HepG2 (cell line): Measurements from ENCODE around the gene NANOS1. TPM values are rescaled to one million over a fixed set of nuclear protein-coding genes. Genes with fewer than 3 reads are reported as not detected.

ENCODE experiments used
- CREM ChIP-seq, 2 experiments: sonication (generic) in 1 of 2; formaldehyde crosslinking in 1 of 2; IDR thresholded peaks; 2 replicates each; pipeline versions ENCODE4 v1.4.0 to v1.6.1; 2016 to 2020; ENCODE audit warnings: antibody characterized with exemption in 1 of 2, mild to moderate bottlenecking in 1 of 2, missing genetic modification reagents in 1 of 2
- EED ChIP-seq: sonication (generic); formaldehyde crosslinking; IDR thresholded peaks from 2 replicates; pipeline ENCODE4 v1.5.0; 2020; ENCODE audit warnings: mild to moderate bottlenecking, missing genetic modification reagents
- PHF5A ChIP-seq: IDR thresholded peaks from one replicate; pipeline ENCODE4 v1.6.1; 2018; ENCODE audit warnings: low read depth, missing genetic modification reagents; ENCODE audit not compliant: unreplicated experiment
- RBM39 ChIP-seq: fragments of 200-400 bp; formaldehyde crosslinking; IDR thresholded peaks from one replicate; pipeline ENCODE4 v1.6.1; 2018; ENCODE audit warnings: antibody characterized with exemption, mild to moderate bottlenecking, low read depth, low read length; ENCODE audit not compliant: poor library complexity, severe bottlenecking
- SALL1 ChIP-seq: sonication (generic); formaldehyde crosslinking; IDR thresholded peaks from 2 replicates; pipeline ENCODE4 v1.8.0; 2022; ENCODE audit warnings: mild to moderate bottlenecking, missing genetic modification reagents
- ZNF136 ChIP-seq: sonication (generic); formaldehyde crosslinking; IDR thresholded peaks from 2 replicates; pipeline ENCODE4 v1.8.1; 2022; ENCODE audit warnings: low read depth, mild to moderate bottlenecking, moderate library complexity, missing genetic modification reagents
- ZNF251 ChIP-seq: sonication (generic); formaldehyde crosslinking; IDR thresholded peaks from 2 replicates; pipeline ENCODE4 v1.9.0; 2021; ENCODE audit warnings: mild to moderate bottlenecking, missing genetic modification reagents
- polyA plus RNA-seq, 8 experiments: library from polyadenylated mRNA; depleted of rRNA in 3 of 8; stranded (reverse) in 7 of 8; unstranded in 1 of 8; fragments of >200 nt; fragmentation: Illumina TruSeq in 4 of 8; extraction: Trizol in 4 of 8; gene quantifications; 2 replicates each; pipeline versions ENCODE4 v1.2.1 to v1.2.3, GENCODE V29; 2011 to 2016; ENCODE audit warnings: low read depth in 4 of 8, missing spikeins in 1 of 8, mixed read lengths in 1 of 8; ENCODE audit not compliant: insufficient read depth in 1 of 8
- total RNA-seq, 5 experiments: library from RNA; depleted of rRNA; stranded (reverse); fragments of >200 nt; fragmentation: Illumina TruSeq; extraction: Trizol; gene quantifications; 2 replicates each; pipeline ENCODE4 v1.2.3, GENCODE V29; 2016; ENCODE audit warnings: low read depth in 1 of 5
- TF ChIP-seq, protein P1 (sequence below): sonication (generic); formaldehyde crosslinking; conservative IDR thresholded peaks from 2 replicates; pipeline ENCODE4 v1.8.0; 2022; ENCODE audit warnings: missing genetic modification reagents
- TF ChIP-seq, protein P2 (sequence below): sonication (generic); formaldehyde crosslinking; conservative IDR thresholded peaks from 2 replicates; pipeline ENCODE4 v1.4.0; 2020; ENCODE audit warnings: missing genetic modification reagents
- TF ChIP-seq, protein P3 (sequence below): sonication (generic); formaldehyde crosslinking; IDR thresholded peaks from 2 replicates; pipeline ENCODE4 v1.5.1; 2020; ENCODE audit warnings: mild to moderate bottlenecking, missing genetic modification reagents, moderate library complexity

The NANOS1 gene
- total and polyA plus RNA-seq, 2 of the 13 experiments (the other 11 are each of a cell fraction or from before 2014, with no cell fraction given), result 1.7 to 2.2 TPM

DNA sequence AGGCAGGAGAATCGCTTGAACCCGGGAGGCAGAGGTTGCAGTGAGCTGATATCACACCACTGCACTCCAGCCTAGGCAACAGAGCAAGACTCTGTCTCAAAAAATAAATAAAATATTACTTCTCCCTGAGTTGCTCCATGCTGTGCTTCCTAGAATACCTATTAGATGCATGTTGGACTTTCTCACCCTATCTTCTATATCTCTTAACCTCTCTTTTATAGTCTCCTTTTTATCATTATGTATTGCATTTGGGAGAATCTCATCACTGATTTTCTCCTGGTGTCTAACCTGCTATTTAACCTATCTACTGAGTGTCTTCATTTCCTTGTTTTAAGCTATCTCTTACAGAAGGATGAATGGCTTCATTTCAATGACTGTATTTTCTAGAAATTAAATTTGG, 32.1 kb upstream of the NANOS1 start (continued):
- TF ChIP-seq, protein P1, sequence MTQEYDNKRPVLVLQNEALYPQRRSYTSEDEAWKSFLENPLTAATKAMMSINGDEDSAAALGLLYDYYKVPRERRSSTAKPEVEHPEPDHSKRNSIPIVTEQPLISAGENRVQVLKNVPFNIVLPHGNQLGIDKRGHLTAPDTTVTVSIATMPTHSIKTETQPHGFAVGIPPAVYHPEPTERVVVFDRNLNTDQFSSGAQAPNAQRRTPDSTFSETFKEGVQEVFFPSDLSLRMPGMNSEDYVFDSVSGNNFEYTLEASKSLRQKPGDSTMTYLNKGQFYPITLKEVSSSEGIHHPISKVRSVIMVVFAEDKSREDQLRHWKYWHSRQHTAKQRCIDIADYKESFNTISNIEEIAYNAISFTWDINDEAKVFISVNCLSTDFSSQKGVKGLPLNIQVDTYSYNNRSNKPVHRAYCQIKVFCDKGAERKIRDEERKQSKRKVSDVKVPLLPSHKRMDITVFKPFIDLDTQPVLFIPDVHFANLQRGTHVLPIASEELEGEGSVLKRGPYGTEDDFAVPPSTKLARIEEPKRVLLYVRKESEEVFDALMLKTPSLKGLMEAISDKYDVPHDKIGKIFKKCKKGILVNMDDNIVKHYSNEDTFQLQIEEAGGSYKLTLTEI (CRISPR knock-in tag), result no peak
- no peak for TF ChIP-seq PHF5A (CRISPR knock-in tag)
- no peak for TF ChIP-seq RBM39
- no peak for TF ChIP-seq EED (CRISPR knock-in tag)
- TF ChIP-seq, protein P2, sequence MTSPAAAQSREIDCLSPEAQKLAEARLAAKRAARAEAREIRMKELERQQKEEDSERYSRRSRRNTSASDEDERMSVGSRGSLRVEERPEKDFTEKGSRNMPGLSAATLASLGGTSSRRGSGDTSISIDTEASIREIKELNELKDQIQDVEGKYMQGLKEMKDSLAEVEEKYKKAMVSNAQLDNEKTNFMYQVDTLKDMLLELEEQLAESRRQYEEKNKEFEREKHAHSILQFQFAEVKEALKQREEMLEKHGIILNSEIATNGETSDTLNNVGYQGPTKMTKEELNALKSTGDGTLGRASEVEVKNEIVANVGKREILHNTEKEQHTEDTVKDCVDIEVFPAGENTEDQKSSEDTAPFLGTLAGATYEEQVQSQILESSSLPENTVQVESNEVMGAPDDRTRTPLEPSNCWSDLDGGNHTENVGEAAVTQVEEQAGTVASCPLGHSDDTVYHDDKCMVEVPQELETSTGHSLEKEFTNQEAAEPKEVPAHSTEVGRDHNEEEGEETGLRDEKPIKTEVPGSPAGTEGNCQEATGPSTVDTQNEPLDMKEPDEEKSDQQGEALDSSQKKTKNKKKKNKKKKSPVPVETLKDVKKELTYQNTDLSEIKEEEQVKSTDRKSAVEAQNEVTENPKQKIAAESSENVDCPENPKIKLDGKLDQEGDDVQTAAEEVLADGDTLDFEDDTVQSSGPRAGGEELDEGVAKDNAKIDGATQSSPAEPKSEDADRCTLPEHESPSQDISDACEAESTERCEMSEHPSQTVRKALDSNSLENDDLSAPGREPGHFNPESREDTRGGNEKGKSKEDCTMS (CRISPR knock-in tag), result no peak
- TF ChIP-seq, protein P3, sequence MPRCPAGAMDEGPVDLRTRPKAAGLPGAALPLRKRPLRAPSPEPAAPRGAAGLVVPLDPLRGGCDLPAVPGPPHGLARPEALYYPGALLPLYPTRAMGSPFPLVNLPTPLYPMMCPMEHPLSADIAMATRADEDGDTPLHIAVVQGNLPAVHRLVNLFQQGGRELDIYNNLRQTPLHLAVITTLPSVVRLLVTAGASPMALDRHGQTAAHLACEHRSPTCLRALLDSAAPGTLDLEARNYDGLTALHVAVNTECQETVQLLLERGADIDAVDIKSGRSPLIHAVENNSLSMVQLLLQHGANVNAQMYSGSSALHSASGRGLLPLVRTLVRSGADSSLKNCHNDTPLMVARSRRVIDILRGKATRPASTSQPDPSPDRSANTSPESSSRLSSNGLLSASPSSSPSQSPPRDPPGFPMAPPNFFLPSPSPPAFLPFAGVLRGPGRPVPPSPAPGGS (CRISPR knock-in tag), result no peak
- TF ChIP-seq ZNF251 (CRISPR knock-in tag), result no peak
- TF ChIP-seq ZNF136 (CRISPR knock-in tag), result no peak
- TF ChIP-seq SALL1, result no peak
- TF ChIP-seq CREM (IDR thresholded peaks at IDR 0.05), result no peak
- no peak for TF ChIP-seq CREM (CRISPR knock-in tag; IDR thresholded peaks at IDR 0.05)
